BLaER1 treated with 17β-estradiol and CSF1 and Interleukin-3, amounts not matched to agents 10 nM and 100 nM (cell line): Measurements from ENCODE around the gene SIK2.
A peak's percentile ranks its signal among the peaks of the same experiment; 100 is the strongest.

Experiments
- H3K27ac ChIP-seq, 11 experiments: shearing (Covaris generic); formaldehyde crosslinking; 2 replicates each; pipeline ENCODE4 v1.8.1; 2022
- H3K27me3 ChIP-seq, 11 experiments: shearing (Covaris generic); formaldehyde crosslinking; 2 replicates each; pipeline ENCODE4 v1.8.1; 2022
- H3K36me3 ChIP-seq, 11 experiments: shearing (Covaris generic); formaldehyde crosslinking; 2 replicates each; pipeline ENCODE4 v1.8.1; 2022
- H3K4me1 ChIP-seq, 10 experiments: shearing (Covaris generic); formaldehyde crosslinking; 2 replicates each; pipeline ENCODE4 v1.8.1; 2022
- H3K4me2 ChIP-seq, 11 experiments: shearing (Covaris generic); formaldehyde crosslinking; 2 replicates each; pipeline ENCODE4 v1.8.1; 2022
- H3K4me3 ChIP-seq, 10 experiments: shearing (Covaris generic); formaldehyde crosslinking; 2 replicates each; pipeline ENCODE4 v1.8.1; 2022
- H3K9ac ChIP-seq, 11 experiments: shearing (Covaris generic); formaldehyde crosslinking; 2 replicates each; pipeline ENCODE4 v1.8.1; 2022
- H3K9me3 ChIP-seq, 11 experiments: shearing (Covaris generic); formaldehyde crosslinking; replicated peaks in 1 of 11; 2 replicates each; pipeline ENCODE4 v1.8.1; 2022
- H4K20me1 ChIP-seq, 11 experiments: shearing (Covaris generic); formaldehyde crosslinking; 2 replicates each; pipeline ENCODE4 v1.8.1; 2022
- Cebpa-rat ChIP-seq, 11 experiments: shearing (Covaris generic); IDR thresholded peaks; 2 replicates each; pipeline ENCODE4 v1.8.1; 2022

SIK2 gene

DNA sequence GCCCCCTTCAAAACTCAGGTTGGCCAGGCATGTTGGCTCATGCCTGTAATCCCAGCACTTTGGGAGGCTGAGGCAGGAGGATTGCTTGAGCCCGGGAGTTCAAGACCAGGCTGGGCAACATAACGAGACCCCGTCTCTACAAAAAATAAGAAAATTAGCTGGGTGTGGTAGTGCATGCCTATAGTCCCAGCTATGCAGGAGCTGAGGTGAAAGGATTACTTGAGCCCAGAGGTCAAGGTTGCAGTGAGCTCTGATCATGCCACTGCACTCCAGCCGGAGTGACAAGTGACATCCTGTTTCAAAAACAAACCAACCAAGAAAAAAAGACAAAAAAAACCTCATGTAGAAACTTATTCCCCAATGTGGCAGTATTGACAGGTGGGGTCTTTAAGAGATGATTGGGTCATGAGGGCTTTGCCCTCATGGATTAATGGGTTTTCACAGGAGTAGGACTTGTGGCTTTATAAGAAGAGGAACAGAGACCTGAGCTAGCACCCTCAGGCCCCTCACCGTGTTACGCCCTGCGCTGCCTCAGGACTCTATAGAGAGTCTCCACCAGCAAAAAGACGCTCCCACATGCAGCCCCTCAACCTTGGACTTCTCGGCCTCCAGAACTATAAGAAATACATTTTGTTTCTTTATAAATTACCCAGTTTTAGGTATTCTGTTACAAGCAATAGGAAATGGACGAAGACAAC, 39.4 kb upstream of the SIK2 start:
- Histone ChIP-seq H3K36me3 (no peaks in the 10 kb centered on the region), H3K27me3 (no peaks in the 10 kb centered on the region), H4K20me1 (no peaks in the 10 kb centered on the region), H3K4me1 (peaks cover 0 to 12% (median 0%) of the 10 kb centered on the region in 10 experiments; a peak in 6 of 20 replicates), H3K4me2 (no peak overlapping the region), H3K9me3 (no peaks in the 10 kb centered on the region), H3K27ac (no peak overlapping the region), H3K9ac (no peak overlapping the region), H3K4me3 (no peak overlapping the region)
- TF ChIP-seq Cebpa-rat (IDR thresholded peaks at IDR 0.05) = no peak

DNA sequence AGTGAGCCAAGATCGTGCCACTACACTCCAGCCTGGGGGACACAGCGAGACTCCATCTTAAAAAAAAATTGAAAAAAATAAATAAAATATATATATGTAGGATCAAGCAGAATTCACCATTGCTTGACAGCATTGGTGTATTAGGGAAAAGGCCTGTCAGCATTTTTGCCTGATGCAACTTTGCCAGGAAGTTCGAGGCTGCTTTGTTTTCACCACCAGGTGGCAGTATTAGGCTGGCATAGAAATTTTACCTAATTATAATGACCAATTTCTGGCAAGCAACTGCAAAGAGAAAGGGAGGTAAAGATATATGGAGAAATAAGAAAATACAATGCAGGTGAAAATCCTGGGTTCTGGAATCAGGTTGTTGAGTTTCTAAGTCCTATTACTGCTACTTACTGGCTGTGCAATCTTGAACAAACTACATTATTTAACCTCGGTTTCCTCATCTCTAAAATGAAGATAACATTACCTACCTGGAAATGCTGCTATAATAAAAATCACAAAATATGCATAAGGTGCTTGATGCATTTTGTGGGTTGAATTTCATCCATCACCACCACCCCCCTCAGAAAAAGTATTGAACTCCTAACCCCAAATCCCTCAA, 37.0 kb upstream of the SIK2 start:
- no peaks in the 10 kb centered on the region for H4K20me1 ChIP-seq
- H3K9me3 ChIP-seq = no peaks in the 10 kb centered on the region
- no peak overlapping the region for H3K4me2 ChIP-seq
- no peaks in the 10 kb centered on the region for H3K36me3 ChIP-seq
- no peaks in the 10 kb centered on the region for H3K27me3 ChIP-seq
- H3K4me1 ChIP-seq = peaks cover 0 to 9% (median 0%) of the 10 kb centered on the region in 10 experiments; a peak in 5 of 20 replicates
- peak overlapping the region in 2 of 11 experiments; percentile 38 to 64; a peak in 3 of 22 replicates for H3K27ac ChIP-seq
- TF ChIP-seq Cebpa-rat (IDR thresholded peaks at IDR 0.05) = no peak
- H3K9ac ChIP-seq = 0 out of 22 replicates have a peak overlapping the region, but pooled peaks of 1 of the 11 experiments have one; percentile 20
- no peak overlapping the region for H3K4me3 ChIP-seq

DNA sequence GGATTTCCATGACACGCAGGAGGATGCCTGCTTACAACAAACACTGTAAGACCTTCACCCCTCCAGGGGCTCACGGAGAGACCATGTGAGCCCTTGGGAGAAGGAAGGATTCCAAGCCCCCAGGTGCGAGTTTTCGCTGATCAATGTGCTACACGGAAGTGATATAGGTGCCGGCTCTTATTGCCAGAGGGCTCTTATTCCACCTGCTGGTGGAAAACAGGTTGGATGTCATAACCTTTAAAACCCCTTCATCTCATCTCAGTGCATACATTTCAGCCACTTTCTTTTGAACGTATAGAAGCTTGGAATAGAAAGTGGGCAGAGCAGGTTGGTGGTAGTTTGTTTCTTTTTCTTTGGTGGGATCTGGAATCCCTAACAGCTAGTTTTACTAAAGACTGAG, 35.9 kb upstream of the SIK2 start:
- H3K27ac ChIP-seq = no peak overlapping the region
- H3K4me1 ChIP-seq = peaks cover 0 to 9% (median 0%) of the 10 kb centered on the region in 10 experiments; a peak in 4 of 20 replicates
- H3K27me3 ChIP-seq = no peaks in the 10 kb centered on the region
- H3K36me3 ChIP-seq = no peaks in the 10 kb centered on the region
- H3K9me3 ChIP-seq = no peaks in the 10 kb centered on the region
- H3K9ac ChIP-seq = 0 out of 22 replicates have a peak overlapping the region, but pooled peaks of 1 of the 11 experiments have one; percentile 7
- no peak overlapping the region for H3K4me2 ChIP-seq
- H4K20me1 ChIP-seq = no peaks in the 10 kb centered on the region
- no peak for TF ChIP-seq Cebpa-rat (IDR thresholded peaks at IDR 0.05)
- H3K4me3 ChIP-seq = no peak overlapping the region

DNA sequence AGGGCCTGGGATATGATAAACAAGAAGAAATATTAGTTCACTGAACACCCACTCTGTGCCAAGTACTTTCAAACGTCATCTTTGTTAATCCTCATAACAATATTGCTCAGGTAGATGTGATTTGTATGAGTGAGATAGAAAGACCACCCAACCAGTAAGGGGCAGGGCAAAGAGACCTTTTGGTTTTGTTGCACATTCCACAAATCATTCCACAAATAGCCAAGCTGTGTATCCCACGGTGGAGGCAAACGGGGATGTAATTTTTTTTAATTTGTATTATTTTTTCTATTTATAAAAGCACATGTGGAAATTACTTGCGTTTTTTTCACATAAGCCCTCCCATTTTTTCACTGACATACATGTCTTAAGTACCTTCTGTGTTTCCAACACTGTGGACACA, 32.8 kb upstream of the SIK2 start:
- Histone ChIP-seq H3K4me1 (peaks cover 0 to 8% (median 5%) of the 10 kb centered on the region in 10 experiments; a peak in 10 of 20 replicates), H4K20me1 (no peaks in the 10 kb centered on the region), H3K4me3 (no peak overlapping the region), H3K27me3 (no peaks in the 10 kb centered on the region), H3K9me3 (no peaks in the 10 kb centered on the region), H3K36me3 (no peaks in the 10 kb centered on the region), H3K4me2 (no peak overlapping the region), H3K27ac (no peak overlapping the region), H3K9ac (no peak overlapping the region)
- TF ChIP-seq Cebpa-rat (IDR thresholded peaks at IDR 0.05) = no peak

DNA sequence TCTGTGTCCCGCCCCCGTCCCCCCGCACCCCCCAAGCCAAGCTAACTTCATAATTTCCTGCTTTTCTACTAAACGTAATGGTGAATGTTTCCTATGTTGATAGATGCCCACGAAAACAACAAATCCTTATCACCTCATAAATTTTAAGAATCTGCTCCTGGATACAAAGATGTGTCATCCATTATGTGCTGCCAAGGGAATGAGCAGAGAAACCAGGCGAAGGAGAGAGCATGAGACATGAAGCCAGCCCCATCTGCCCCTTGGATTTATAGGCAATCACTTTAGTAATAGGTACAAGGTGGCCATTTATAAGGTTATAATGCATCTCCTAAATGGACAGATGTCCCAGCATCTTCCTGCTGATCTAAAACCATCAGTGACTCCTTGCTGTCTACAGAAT, 31.5 kb upstream of the SIK2 start:
- no peak for TF ChIP-seq Cebpa-rat (IDR thresholded peaks at IDR 0.05)
- no peak overlapping the region for H3K9ac ChIP-seq
- peaks cover 4 to 17% (median 13%) of the 10 kb centered on the region in 10 experiments; a peak in 12 of 20 replicates for H3K4me1 ChIP-seq
- H3K36me3 ChIP-seq = no peaks in the 10 kb centered on the region
- H3K27me3 ChIP-seq = no peaks in the 10 kb centered on the region
- no peaks in the 10 kb centered on the region for H4K20me1 ChIP-seq
- no peaks in the 10 kb centered on the region for H3K9me3 ChIP-seq
- H3K4me3 ChIP-seq = no peak overlapping the region
- no peak overlapping the region for H3K4me2 ChIP-seq
- H3K27ac ChIP-seq = no peak overlapping the region

DNA sequence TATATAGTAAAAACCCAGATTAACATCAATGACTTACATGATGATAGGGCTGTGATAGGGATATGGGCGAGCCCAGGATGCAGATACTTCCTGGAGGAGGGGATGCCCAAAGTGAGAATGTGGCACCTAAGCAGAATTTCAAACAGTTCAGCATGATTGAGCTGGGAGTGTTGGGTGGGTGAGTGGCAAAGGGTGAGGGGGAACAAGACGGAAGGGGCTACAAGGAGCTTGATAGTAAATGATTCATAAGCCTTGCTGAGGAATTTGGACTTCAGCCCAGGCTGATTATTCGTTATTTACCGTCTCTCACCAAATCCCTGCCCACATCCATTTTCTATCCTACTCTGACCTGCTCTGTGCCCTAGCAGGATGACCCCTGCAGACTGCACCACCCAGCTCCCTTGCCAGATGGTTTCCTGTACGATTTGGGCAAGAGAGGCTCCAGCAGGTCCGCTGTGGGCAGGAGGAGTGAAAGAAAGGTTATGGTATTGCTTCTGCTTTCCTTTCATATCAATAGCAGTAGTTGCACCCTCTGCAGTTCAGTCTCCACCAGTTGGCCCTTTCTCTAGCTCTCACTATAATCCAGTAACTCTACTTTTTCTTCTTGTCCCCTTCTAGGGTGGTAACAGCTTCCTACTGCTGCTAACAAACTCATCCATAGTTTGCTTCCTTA, 30.3 kb upstream of the SIK2 start:
- no peaks in the 10 kb centered on the region for H3K27me3 ChIP-seq
- no peak overlapping the region for H3K9ac ChIP-seq
- no peaks in the 10 kb centered on the region for H3K36me3 ChIP-seq
- no peaks in the 10 kb centered on the region for H3K9me3 ChIP-seq
- H3K4me2 ChIP-seq = no peak overlapping the region
- no peak for TF ChIP-seq Cebpa-rat (IDR thresholded peaks at IDR 0.05)
- H4K20me1 ChIP-seq = no peaks in the 10 kb centered on the region
- H3K4me3 ChIP-seq = no peak overlapping the region
- no peak overlapping the region for H3K27ac ChIP-seq
- H3K4me1 ChIP-seq = peaks cover 4 to 17% (median 13%) of the 10 kb centered on the region in 10 experiments; a peak in 12 of 20 replicates

DNA sequence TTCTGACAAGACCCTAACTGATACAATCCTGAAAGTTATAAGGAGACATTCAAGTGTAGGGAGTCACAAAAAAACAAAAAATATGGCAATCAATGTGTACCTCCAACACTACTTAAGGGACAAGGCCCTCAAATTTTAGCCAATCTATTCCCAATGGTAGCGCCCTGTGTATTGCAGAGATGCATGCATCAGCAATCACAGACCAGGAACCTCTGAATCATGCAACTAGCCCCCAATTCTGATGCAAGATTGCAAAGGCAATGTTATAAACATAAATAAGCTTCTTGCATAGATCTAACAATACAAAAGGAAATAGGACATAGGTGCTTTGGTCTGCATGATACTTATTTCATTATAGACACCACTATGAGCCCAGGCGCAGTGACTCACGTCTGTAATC, 29.7 kb upstream of the SIK2 start:
- H4K20me1 ChIP-seq = no peaks in the 10 kb centered on the region
- TF ChIP-seq Cebpa-rat (IDR thresholded peaks at IDR 0.05) = no peak
- 0 out of 22 replicates have a peak overlapping the region, but pooled peaks of 1 of the 11 experiments have one; percentile 2 for H3K4me2 ChIP-seq
- peaks cover 4 to 17% (median 13%) of the 10 kb centered on the region in 10 experiments; a peak in 12 of 20 replicates for H3K4me1 ChIP-seq
- H3K9me3 ChIP-seq = no peaks in the 10 kb centered on the region
- no peak overlapping the region for H3K9ac ChIP-seq
- no peaks in the 10 kb centered on the region for H3K27me3 ChIP-seq
- H3K27ac ChIP-seq = no peak overlapping the region
- no peaks in the 10 kb centered on the region for H3K36me3 ChIP-seq
- no peak overlapping the region for H3K4me3 ChIP-seq

DNA sequence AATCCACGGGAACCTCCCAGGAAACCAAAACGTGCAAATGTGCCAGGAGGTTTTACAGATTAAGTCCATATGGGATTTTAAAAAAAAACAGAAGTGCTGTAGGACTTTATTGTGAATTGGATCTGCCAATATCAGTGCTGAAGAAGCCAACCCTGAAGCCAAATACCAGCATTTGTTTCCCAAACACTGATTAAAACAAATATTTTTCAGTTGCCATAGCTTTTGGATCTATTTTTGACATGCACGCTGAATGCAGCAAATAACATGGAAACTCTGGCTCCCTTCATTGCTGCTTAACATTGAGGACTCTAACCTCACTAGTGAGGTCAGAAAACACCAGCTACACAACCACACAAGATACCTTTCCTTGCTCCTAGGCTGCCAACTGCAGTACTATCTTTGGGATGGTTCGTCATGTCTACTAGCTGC, 28.4 kb upstream of the SIK2 start:
- Histone ChIP-seq H3K27ac (no peak overlapping the region), H3K4me2 (peak overlapping the region in 7 of 11 experiments; percentile 43 to 68 (median 64); a peak in 10 of 22 replicates), H3K4me3 (no peak overlapping the region), H3K27me3 (no peaks in the 10 kb centered on the region), H3K4me1 (peaks cover 4 to 17% (median 13%) of the 10 kb centered on the region in 10 experiments; a peak in 12 of 20 replicates), H3K36me3 (no peaks in the 10 kb centered on the region), H3K9ac (peak overlapping the region in 1 of 11 experiments; percentile 18; a peak in 1 of 22 replicates), H4K20me1 (no peaks in the 10 kb centered on the region), H3K9me3 (no peaks in the 10 kb centered on the region)
- no peak for TF ChIP-seq Cebpa-rat (IDR thresholded peaks at IDR 0.05)
